Stimulated activated CD4-positive, alpha-beta T cell treated with anti-CD3 and anti-CD28 coated beads, Interleukin-4, amount 100 ng/mL, for 24 hours (primary cell): Measurements from ENCODE around the gene PNRC1.
"Not testable (repeated sequence)": the region's sequence is repeated elsewhere in the genome, so short reads cannot be mapped to it uniquely, and the experiment has no call there.

Source experiments
- DNase-seq: peaks from one replicate; pipeline ENCODE4 v3.0.0-alpha.2; 2020

The PNRC1 gene

DNA sequence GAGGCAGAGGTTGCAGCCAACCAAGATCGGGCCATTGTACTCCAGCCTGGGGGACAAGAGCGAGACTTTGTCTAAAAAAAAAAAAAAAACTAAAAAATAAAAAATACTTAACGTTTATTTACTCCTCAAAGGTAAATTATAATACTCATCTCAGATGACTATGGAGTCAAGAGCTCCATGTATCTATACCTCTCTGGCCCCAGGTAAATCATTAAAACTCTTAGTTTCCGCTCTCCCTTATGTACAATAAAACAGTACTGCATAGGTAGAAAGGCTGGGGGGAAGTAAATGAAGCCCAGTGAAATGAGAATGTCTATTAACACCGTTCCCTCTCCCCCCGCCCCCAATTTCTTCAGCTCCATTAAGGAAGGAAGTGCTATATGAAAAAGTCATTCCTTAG is 36.2 kb downstream of the PNRC1 start:
- DNase-seq: no peak

DNA sequence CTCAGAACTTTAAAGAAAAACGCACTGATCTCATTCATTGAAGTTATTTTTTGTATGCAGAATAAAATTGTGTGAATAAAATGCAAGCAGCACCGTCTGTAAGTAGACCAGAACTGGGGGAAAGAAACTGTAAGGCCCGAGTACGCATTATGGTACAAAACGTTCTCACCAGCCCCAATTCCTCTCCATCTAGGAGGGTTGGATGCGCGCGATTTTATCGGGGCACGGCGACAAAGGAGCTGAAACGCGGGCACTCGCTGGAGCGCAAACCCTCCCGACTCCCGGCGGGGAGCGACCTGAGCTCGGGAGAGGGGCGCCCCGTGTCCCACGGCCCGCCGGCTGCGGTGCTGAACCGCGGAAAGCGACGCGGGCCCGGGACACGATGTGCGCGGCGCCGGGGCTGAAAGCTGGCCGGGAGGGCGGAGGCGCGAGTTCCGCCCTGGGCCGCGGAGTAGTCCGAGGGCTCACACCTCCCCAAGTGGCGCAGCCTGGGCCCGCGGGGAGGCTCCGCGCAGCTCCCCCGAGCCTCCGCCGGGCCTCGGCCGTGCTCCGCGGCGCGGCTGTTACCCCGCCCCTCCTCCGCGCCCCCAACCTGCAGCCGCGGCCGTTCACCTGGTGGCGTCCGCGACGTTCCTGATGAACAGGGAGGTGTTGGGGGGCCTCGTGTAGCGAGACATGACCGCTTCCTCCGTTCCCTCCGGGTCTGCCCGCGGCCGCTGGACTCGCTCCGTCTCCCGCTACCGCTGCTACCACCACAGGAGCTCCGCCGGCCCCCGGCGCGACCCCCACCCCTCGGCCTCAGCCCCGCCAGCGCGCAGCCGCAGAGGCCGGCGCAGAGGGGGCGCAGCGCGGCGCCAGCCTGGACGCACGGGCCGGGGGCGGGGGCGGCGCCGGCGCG is 36.9 kb downstream of the PNRC1 start, which contains the start of gene SRSF12:
SRSF12 (minus strand) TSS at position 861 of the 898 bp plus-strand sequence; CDS start at position 677, 184 bp downstream.
- peak; percentile 26 for DNase-seq

DNA sequence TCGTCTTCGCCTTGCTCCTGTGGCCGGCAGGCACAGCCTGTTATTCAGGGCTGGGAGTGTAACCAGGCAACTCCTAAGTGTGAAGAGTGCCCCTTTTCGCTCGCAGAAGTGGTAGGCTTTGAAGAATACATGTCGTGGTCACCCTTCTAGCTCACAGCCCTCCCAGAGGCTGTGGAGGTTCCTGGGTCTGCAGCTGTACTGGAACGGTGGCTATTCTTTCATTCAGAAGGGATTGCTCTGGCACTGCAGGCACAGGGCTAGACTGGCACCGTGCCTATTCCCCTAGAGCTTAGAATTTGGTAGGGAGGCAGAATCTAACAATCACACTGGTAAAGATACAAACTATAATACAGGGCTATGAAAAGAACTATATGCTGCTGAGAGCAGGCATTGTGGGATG is 38.4 kb downstream of the PNRC1 start:
- no peak for DNase-seq

DNA sequence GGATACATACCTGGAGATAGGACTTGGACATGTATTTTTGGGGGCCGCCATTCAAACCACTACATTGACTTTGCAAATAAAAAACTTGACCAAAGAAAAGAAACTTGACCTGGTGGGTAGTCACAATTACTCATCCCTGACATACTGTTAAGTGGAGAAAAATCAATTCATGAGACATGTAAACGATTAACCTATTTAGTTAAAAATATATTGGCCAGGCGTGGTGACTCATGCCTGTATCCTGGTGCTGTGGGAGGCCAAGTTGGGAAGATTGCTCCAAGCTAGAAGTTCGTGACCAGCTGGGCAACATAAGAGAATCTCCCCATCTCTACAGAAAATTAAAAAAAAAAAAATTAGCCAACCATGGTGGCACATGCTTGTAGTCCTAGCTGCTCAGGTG is 39.8 kb downstream of the PNRC1 start:
- no peak for DNase-seq

DNA sequence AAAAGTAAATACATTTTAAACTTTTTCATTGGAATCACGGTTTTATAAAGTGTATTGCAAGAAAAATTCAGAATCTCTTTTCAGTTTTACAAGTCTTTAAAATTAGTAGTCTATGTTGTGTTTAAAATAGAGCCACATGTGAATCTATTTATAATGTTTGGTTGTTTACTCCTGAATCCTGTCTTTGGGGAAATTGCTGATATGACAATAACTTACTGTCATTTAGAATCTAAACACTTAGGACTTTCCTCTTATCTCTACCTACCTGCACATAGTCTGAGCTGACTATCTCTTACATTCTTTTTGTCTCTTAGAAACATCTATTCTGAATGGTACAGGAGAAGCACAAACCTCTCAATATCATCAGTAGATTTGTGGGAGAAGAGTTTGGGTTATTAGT is 41.4 kb downstream of the PNRC1 start:
- DNase-seq: no peak

DNA sequence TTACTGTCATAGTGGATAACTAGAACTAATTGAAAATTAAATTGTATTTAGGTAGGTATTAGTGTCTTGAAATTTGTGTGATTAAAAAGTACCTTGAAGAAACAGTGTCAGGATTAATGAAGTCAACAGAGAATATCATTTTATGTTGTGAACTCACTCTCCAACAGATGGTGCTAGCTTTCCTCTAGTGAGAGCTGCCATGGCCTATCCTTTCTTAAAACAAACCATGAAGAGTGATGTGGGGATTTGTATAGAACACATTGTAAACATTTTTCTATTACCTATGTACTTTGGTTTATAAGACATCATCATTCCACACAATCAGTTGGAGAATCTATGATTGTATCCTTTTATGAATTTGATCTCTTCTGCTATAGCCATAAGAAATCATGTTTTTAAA is 42.1 kb downstream of the PNRC1 start:
- DNase-seq: no peak

DNA sequence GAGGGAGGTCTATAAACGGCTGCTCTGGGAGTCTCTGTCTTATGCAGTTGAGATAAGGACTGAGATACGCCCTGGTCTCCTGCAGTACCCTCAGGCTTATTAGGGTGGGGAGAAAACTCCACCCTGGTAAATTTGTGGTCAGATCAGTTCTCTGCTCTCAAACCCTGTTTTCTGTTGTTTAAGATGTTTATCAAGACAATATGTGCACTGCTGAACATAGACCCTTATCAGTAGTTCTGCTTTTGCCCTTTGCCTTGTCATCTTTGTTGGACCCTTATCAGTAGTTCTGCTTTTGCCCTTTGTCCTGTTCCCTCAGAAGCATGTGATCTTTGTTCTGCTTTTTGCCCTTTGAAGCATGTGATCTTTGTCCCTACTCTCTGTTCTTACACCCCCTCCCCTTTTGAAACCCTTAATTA is 47.7 kb downstream of the PNRC1 start:
- not testable (repeated sequence) for DNase-seq

DNA sequence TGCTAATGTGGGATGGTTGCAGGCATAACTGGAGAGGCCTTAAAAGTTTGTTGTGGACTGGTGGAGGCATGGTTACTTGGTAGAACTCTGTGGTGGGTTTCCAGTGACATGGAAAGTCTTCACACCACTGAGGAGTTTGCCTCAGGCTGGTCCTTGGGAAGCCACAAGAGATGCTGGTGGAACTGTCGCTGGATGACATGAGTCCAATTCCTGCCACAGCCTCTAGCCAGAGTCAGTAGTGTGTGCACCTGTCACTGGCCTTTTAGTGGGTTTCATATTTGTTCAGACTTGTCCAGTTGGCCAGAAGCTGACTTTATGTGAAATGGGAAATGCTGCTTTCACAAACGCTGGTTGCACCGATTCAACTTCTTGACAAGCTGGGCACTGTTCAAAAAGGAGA is 51.0 kb downstream of the PNRC1 start:
- DNase-seq: no peak

DNA sequence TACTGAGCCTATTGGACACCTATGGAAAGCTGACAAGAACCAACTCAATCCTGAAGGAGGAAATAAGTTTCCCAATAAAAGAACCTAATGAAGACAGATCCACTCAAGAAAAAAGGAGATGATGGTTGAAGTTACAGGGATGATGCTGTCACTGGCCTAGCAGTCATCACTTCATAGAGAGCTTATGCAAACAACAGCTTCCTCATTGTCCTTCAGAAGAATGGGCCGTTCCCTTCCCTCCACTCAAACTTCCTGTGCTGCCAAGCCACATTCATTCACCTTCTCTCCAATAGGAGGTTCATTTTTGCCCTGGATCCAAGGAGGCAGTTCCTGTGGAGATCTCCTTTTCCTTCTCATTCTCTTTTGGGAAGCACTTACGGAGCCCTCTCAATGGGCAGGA is 51.5 kb downstream of the PNRC1 start:
- DNase-seq: no peak

DNA sequence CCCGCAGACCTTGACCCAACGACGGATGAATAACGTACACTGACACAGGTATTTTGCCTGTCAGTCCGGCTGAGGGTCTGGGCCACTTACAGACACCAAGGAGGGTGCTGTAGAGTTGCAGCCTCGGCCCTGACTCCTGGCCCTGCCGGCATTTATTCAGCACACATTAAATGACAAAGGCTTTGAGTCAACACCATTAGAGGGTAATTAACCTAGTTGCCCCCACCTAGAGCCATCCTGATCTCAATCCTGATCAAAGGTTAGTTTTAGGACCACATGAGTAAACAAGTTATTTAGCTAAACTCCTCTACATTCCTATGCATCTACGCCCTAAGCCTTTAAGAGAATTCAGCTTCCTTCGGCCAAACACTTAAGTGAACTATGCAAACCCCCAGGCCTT is 53.4 kb downstream of the PNRC1 start:
- DNase-seq: no peak

DNA sequence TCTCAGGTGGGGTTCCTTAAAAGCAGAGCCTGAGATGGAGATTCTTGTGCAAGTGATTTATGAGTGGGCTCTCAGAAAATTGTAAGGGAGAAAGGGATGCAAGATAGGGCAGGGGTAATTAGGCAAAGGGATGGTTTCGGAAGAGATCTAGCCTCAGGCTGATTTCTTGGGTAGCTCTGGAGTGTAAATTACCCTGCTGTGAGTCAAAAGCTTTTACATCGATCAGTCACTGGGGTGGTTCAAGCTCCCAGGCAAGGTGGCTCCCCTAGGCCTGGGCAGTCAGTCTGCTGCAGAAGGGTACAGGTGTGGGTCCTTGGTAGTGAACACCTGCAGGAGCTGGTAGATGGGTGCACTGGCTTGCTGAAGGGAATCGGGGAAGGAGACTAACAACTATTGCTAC is 54.2 kb downstream of the PNRC1 start:
- DNase-seq: no peak
